Vagina (tissue), 2 donors: ENCODE data around the gene DGKD. TPM values are rescaled to one million over a fixed set of nuclear protein-coding genes. Genes with fewer than 3 reads are reported as not detected.

Experiments
- DNase-seq, 2 donors: peaks; one replicate each; pipeline ENCODE4 v3.0.0-alpha.2; 2017; ENCODE audit errors: extremely low spot score in 2 of 2
- H3K27ac ChIP-seq: fragments of 200-600 bp; sonication (generic); one replicate; pipeline ENCODE4 v1.5.1; 2019
- H3K27me3 ChIP-seq: fragments of 200-600 bp; sonication (generic); one replicate; pipeline ENCODE4 v1.5.1; 2019
- H3K36me3 ChIP-seq, 2 donors: fragments of 200-600 bp; sonication (generic); one replicate each; pipeline ENCODE4 v1.5.1; 2017 to 2019
- H3K4me1 ChIP-seq: fragments of 200-600 bp; sonication (generic); one replicate; pipeline ENCODE4 v1.5.1; 2019
- H3K4me3 ChIP-seq, 2 donors: fragments of 200-600 bp; sonication (generic); 1 replicate in 1 of 2; 2 replicates in 1 of 2; pipeline ENCODE4 v1.5.1; 2016 to 2019
- H3K9me3 ChIP-seq: fragments of 200-600 bp; sonication (generic); one replicate; pipeline ENCODE4 v1.5.1; 2019
- POLR2A ChIP-seq, 2 donors: fragments of 450-650 bp; IDR thresholded peaks; one replicate each; pipeline ENCODE4 v1.6.1; 2017; ENCODE audit warnings: antibody characterized with exemption in 2 of 2, mild to moderate bottlenecking in 2 of 2, moderate library complexity in 2 of 2
- POLR2AphosphoS5 ChIP-seq, 2 donors: sonication (generic); formaldehyde crosslinking; IDR thresholded peaks; one replicate each; pipeline ENCODE4 v1.9.0; 2017; ENCODE audit warnings: antibody characterized with exemption in 2 of 2, mild to moderate bottlenecking in 2 of 2, low read depth in 1 of 2; ENCODE audit not compliant: insufficient read depth in 1 of 2
- intact Hi-C: fragments of 100-400 bp; cut with DNase I; formaldehyde crosslinking; loops from one replicate; pipeline ENCODE4 v1.15.1; 2023
- total RNA-seq: library from RNA; depleted of rRNA; stranded (reverse); fragments of >200 nt; gene quantifications from one replicate; pipeline ENCODE4 v1.2.3, GENCODE V29; 2016
- TF ChIP-seq, protein P1 (sequence below), 3 experiments: fragments of 450-650 bp in 2 of 3; fragments of 200-600 bp in 1 of 3; sonication (generic) in 1 of 3; IDR thresholded peaks; one replicate each; pipeline ENCODE4 v1.5.1; 2017 to 2019; ENCODE audit warnings: antibody characterized with exemption in 3 of 3, mild to moderate bottlenecking in 2 of 3, moderate library complexity in 2 of 3

Gene DGKD
- total RNA-seq, 1 donor from 2014 or later = 13.3 TPM

DNA sequence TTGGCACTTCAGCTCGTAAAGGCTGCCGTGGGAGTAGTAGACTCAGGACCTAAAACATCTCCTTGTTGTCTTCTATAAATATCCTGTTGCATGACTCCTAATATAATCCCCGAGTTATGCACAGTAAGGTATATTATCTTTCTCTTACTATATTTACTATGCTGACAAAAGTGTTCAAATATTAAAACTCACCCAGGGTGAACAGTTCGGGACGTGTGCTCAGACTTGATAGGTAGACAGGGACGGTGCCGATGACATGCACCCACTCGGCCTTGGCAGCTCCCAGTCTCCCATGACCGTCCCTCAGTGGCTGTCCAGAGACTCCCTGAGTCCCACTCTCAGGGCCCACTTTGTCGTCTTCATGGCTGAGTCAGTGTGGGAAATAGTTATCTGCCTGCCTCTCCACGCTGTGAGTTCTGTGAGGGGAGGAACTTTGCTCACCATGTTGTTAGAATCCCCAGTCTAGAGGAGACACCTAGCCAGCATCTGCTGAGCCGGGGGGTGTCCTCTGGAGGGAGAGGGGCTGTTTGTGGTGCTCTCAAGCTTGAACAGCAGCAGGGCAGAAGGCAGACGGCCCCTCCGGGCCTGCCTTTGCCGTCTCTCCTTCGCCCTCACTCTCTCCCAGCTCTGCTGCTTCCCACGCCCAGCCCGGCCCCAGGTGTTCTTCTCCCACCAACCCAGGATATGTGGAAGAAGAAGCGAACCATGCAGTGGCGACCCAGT is 75.0 kb downstream of the DGKD start:
- peaks cover 7% of the 10 kb centered on the region for H3K4me1 ChIP-seq
- intact Hi-C loops = no loop called here
- H3K4me3 ChIP-seq = no peak overlapping the region
- no peak for TF ChIP-seq POLR2AphosphoS5 (IDR thresholded peaks at IDR 0.05; ENCODE audit: insufficient read depth in 1 of 2, low read depth in 1 of 2)
- no peak for TF ChIP-seq POLR2A (IDR thresholded peaks at IDR 0.05)
- TF ChIP-seq, protein P1, sequence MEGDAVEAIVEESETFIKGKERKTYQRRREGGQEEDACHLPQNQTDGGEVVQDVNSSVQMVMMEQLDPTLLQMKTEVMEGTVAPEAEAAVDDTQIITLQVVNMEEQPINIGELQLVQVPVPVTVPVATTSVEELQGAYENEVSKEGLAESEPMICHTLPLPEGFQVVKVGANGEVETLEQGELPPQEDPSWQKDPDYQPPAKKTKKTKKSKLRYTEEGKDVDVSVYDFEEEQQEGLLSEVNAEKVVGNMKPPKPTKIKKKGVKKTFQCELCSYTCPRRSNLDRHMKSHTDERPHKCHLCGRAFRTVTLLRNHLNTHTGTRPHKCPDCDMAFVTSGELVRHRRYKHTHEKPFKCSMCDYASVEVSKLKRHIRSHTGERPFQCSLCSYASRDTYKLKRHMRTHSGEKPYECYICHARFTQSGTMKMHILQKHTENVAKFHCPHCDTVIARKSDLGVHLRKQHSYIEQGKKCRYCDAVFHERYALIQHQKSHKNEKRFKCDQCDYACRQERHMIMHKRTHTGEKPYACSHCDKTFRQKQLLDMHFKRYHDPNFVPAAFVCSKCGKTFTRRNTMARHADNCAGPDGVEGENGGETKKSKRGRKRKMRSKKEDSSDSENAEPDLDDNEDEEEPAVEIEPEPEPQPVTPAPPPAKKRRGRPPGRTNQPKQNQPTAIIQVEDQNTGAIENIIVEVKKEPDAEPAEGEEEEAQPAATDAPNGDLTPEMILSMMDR (IDR thresholded peaks at IDR 0.05) = no peak
- H3K27ac ChIP-seq = no peak overlapping the region
- H3K9me3 ChIP-seq = no peaks in the 10 kb centered on the region
- H3K36me3 ChIP-seq = no peaks in the 10 kb centered on the region
- DNase-seq = no peak
- H3K27me3 ChIP-seq = no peaks in the 10 kb centered on the region

DNA sequence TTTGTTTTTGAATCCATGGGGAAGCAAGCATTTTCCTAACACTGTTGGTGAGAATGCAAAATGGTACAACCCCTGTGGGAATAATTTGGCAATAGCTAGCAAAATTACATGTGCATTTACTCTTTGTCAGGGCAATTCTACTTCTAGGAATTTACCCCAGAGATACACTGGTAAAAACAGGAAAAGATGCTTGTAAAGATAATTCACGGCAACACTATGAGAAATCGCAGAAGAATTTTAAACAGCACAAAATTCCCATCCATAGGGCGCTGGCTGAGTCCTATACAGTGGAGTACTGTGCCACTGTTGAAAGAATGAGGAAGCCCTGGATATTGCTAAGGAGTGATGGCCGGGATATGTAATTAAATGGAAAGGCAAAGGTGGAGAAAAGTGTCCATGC is 75.8 kb downstream of the DGKD start:
- no peak overlapping the region for H3K4me3 ChIP-seq
- no peak for DNase-seq
- H3K27ac ChIP-seq = no peak overlapping the region
- TF ChIP-seq, protein P1 (IDR thresholded peaks at IDR 0.05) = no peak
- TF ChIP-seq POLR2A (IDR thresholded peaks at IDR 0.05) = no peak
- TF ChIP-seq POLR2AphosphoS5 (IDR thresholded peaks at IDR 0.05; ENCODE audit: insufficient read depth in 1 of 2, low read depth in 1 of 2) = no peak
- no peaks in the 10 kb centered on the region for H3K9me3 ChIP-seq
- intact Hi-C loops = no loop called here
- H3K4me1 ChIP-seq = peaks cover 7% of the 10 kb centered on the region
- no peaks in the 10 kb centered on the region for H3K36me3 ChIP-seq
- no peaks in the 10 kb centered on the region for H3K27me3 ChIP-seq

DNA sequence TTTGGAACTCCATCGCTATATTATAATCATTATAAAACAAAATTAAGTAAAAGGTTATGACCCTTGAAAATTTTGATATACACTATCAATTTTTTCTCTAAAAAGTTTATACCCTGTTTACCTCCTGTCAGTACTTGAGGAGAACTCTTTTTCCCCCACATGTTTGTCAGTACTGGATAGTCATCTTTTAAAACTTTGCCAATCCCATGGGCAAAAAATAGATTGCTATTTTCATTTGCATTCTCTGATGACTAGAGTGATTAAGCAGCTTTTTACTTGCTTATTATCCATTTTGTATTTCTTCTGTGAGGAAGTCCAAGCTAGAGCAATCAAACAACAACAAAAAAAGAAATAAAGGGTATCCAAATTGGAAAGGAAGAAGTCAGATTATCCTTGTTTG is 76.4 kb downstream of the DGKD start:
- H3K4me1 ChIP-seq = peaks cover 7% of the 10 kb centered on the region
- H3K9me3 ChIP-seq = no peaks in the 10 kb centered on the region
- no peak overlapping the region for H3K27ac ChIP-seq
- TF ChIP-seq POLR2AphosphoS5 (IDR thresholded peaks at IDR 0.05; ENCODE audit: insufficient read depth in 1 of 2, low read depth in 1 of 2) (no peak), POLR2A (IDR thresholded peaks at IDR 0.05) (no peak)
- TF ChIP-seq, protein P1 (IDR thresholded peaks at IDR 0.05) = no peak
- intact Hi-C loops = no loop called here
- DNase-seq = no peak
- H3K27me3 ChIP-seq = no peaks in the 10 kb centered on the region
- peaks cover 0 to 5% of the 10 kb centered on the region in 2 donors for H3K36me3 ChIP-seq
- H3K4me3 ChIP-seq = no peak overlapping the region

DNA sequence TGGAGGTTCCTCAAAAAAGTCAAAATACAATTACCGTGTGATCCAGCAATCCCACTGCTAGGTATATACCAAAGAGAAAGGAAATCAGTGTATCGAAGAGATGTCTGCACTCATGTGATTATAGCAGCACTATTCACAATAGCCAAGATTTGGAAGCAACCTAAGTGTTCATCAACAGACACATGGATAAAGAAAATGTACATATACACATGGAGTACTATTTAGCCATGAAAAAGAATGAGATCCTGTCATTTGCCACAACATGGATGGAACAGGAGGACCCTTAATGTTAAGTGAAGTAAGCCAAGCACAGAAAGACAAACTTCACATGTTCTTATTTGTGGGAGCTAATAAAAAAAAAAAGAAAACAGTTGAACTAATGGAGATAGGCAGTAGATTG is 78.7 kb downstream of the DGKD start:
- no peaks in the 10 kb centered on the region for H3K27me3 ChIP-seq
- no peak overlapping the region for H3K27ac ChIP-seq
- no peak overlapping the region for H3K4me3 ChIP-seq
- no peak for TF ChIP-seq POLR2AphosphoS5 (IDR thresholded peaks at IDR 0.05; ENCODE audit: insufficient read depth in 1 of 2, low read depth in 1 of 2)
- TF ChIP-seq, protein P1 (IDR thresholded peaks at IDR 0.05) = no peak
- TF ChIP-seq POLR2A (IDR thresholded peaks at IDR 0.05) = no peak
- H3K9me3 ChIP-seq = no peaks in the 10 kb centered on the region
- intact Hi-C loops = no loop called here
- H3K4me1 ChIP-seq = peaks cover 7% of the 10 kb centered on the region
- no peak for DNase-seq
- peaks cover 0 to 26% of the 10 kb centered on the region in 2 donors for H3K36me3 ChIP-seq

DNA sequence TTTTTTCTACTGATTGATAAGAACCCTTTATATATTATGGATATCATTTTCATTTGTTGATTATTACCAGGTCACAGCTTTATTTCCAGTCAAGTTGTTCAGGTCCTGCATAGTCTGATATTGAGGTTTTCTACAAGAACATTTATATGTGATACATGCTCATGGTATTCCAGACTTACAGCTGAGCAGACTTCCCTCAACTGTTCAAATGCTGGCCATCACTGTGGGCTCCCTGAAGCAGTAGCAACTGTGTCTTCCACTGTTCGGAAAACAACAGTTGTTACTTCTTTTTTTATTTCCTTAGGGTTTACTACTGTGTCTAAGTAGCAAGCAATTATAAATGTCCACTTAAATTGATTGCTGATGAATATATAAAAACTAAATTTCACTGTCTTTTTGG is 79.5 kb downstream of the DGKD start:
- Histone ChIP-seq H3K4me1 (peaks cover 7% of the 10 kb centered on the region), H3K9me3 (no peaks in the 10 kb centered on the region), H3K36me3 (peaks cover 0 to 26% of the 10 kb centered on the region in 2 donors), H3K4me3 (no peak overlapping the region), H3K27ac (no peak overlapping the region), H3K27me3 (no peaks in the 10 kb centered on the region)
- DNase-seq = no peak
- intact Hi-C loops = no loop called here
- no peak for TF ChIP-seq POLR2A (IDR thresholded peaks at IDR 0.05)
- TF ChIP-seq, protein P1 (IDR thresholded peaks at IDR 0.05) = no peak
